HG03442 (cell line): ENCODE results near the gene MPG.

Source experiments
- ATAC-seq: cut with Tn5 transposase; IDR thresholded peaks from one replicate; pipeline ENCODE4 v1.9.1; 2021; ENCODE audit warnings: mild to moderate bottlenecking, moderate library complexity; ENCODE audit not compliant: unreplicated experiment

MPG gene

DNA sequence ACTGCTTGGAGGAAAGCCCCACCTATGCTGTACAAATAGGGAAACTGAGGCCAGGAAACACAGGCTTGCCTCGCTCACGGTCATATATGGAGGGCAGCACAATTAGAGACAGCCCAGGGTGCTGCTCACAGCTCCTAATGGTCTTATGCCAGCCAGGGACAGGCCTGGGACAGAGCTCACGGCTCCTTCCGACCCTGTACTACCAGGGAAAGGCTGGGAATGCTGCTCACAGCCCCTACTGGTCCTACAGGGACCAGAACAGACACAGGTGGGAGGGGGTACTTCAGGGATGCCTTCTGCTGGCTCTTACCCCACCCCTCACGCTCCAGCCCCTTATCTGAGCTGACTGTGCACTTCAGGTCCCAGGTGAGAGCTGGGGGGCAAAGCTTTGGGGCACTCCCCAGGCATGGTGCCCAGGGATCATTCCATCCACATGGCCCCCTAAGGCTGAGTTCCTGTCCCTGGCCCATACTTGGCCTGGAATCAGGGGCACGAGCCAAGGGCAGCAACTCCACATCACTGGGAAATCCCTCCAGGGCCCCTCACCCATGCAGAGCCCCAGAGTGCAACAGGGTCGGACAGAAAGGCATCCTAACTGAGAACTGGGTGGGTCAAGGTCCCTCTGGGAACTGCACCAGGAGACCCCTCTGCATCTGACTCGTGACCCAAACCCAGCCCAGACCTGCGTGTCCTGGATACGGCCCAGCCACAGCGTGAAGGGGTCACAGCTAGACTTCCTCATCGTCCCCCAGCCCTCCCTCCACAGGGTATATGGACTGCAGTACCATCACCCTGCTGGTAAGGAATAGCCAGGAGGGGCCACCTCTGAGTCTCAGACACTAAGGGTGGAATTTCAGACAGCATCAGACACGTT is 11.5 kb upstream of the MPG start:
- ATAC-seq: no peak

GRCh38 chr16:67183-67791 is 10.7 kb upstream of the MPG start:
- ATAC-seq: no peak

GRCh38 chr16:67884-68789 is 9.9 kb upstream of the MPG start:
- no peak for ATAC-seq

DNA sequence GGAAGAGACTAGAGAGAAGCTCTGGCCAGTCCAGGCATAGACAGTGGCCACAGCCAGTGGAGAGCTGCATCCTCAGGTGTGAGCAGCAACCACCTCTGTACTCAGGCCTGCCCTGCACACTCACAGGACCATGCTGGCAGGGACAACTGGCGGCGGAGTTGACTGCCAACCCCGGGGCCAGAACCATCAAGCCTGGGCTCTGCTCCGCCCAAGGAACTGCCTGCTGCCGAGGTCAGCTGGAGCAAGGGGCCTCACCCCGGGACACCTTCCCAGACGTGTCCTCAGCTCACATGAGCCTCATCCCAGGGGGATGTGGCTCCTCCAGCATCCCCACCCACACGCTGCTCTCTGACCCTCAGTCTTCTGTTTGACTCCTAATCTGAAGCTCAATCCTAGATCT is 8.8 kb upstream of the MPG start:
- ATAC-seq: no peak

DNA sequence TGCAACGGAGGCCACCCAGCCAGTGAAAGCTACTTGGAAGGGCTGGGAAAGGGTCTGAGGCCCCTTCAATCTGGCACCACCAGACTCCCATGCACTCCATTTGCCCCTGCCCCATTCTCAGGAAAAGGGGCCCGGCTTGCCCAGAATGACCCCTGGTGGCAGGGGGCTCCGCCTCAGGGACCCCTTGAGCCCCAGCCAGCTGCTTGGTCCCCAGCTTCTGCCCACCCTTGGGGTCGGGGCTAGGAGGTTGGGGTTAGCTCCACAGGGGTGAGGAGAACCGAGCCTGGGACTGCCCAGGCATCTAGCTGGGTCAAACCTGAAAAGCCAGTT is 6.8 kb upstream of the MPG start:
- no peak for ATAC-seq

- ATAC-seq: no peak
Measured at GRCh38 chr16:71540-72401, 6.3 kb upstream of the MPG start.

DNA sequence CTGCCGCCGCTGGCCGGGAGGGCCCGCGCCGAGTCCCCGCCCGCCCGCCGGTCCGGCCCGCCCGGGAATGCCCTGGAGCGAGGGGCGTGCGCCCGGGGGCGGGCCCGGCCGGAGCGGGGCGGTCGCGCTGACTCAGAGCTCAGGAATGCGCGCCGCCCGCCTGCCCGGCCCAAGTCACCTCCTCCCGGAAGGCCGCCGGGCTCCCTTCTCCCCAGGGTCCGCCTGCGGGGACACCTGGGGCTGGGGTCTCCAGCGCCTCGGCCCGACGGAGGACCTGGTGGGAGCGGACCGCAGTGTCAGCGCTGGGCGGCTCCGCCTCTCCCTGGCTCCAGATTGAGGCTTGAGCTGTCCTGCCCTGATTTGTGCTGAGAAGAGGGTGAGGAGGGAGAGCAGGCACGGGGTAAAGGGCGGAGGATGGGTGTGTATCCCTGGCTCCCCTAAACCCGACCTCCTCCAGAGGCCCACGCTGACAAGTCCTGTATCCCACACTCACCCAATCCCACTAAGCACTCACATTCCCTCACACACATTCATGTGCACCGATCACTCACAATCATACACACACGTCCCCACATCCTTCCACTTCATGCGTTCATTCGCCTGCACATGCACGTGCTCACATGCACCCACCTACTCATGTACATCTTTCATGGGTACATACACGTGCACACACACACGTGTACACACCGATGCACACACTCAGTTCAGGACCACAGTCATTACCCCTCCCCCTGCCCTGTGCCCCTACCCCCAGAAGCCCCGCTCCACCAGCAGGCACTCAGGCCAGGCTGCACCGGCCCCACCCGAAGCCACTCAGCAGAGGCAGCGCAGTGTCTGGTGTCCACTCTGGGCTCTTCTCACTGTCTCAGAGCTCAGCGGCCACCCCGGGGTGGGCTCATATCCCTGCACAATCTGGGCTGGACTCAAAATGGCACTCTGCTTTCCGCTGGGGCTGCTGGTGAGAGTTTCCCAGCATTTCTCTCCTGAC is 5.2 kb upstream of the MPG start, which contains the start of gene RHBDF1:
Gene RHBDF1 (minus strand): TSS at position 71 of the 988 bp plus-strand sequence. CDS start 7,616 bp downstream, outside the sequence.
- ATAC-seq: no peak

DNA sequence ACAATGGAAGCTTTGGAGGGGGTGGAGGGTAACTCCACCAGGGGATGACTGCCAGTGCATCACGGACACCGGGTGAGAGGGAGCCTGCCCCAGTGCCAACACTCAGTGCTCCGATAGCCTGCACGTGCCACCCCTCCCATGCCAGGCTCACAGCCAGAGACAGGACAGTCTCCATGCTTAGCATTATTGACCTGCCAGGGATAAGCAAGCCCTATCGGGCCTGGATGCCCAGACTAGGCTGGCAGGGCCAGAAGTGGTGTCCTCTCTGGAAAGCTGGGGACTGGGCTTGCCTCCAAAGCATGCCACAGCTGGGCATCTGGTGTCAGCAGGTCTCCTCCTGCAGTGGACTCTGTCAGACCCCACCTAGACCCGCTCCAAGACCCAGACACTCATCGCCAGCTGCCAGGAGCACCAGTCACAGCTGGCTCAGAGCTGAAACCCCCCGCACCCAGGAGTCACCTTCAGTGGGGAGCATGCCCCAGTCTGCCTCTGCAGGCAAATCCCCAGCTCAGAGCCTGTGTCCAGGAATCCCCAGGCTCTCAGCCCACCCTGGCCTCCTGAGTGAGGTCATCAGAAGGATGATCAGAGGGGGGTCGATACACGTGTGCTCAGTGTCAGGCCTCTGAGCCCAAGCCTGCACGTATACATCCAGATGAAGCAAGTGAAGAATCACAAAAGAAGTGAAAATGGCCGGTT is 3.8 kb upstream of the MPG start:
- no peak for ATAC-seq

DNA sequence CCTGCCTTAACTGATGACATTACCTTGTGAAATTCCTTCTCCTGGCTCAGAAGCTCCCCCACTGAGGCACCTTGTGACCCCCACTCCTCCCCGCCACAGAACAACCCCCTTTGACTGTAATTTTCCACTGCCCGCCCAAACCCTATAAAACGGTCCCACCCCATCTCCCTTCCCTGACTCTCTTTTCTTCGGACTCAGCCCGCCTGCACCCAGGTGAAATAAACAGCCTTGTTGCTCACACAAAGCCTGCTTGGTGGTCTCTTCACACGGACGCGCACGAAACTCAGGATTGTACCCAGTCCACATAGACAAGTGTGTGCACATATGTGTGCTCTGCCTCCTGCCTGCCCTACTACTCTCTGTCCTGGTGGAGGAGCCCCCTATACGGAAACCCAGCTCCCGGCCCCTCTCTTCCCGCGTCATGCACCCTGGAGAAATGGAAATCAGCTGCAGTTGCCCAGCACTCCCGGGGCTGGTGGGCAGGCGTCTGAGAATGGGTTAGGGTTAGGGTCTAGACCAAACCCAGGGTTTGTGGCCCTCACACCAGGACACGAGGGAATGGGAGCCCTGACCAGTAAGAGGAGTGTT is 3.2 kb upstream of the MPG start:
- no peak for ATAC-seq

- ATAC-seq: no peak
Measured at GRCh38 chr16:75580-76501, 2.2 kb upstream of the MPG start.

DNA sequence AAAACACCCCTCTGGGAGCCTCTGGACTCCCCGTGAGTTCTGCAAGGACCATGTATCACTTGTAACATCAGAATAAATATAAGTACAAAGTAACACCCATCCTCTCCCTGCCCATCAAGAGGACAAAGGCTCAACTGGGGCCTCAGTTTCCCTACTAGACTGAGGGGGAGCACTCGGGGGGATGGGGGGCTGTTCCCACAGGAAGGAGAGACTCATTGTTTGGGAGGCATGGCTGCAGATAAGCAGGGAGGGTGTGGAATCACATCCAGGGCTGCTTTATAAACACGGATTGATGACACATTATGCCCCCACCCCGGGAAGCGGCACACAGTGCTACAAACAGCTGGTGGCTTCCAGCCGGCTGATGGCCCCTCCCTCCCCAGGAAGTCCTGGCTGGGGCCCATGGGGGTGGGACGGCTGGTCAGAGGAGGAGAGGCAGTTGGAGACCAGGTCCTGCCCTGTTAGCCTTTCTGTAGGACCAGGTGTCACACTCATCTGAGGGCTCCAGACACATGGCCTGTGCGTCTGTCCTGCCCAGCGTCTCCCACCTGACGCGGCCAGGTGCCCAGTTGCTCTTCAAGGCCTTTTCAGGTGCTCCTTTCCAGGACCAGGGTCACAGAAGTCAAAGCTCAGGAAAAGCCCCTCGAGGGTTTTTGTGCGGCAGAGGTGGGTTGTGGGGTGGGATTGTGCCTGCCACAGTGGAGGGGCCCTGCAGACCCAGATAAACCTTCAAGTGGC is 1.3 kb upstream of the MPG start:
- no peak for ATAC-seq

DNA sequence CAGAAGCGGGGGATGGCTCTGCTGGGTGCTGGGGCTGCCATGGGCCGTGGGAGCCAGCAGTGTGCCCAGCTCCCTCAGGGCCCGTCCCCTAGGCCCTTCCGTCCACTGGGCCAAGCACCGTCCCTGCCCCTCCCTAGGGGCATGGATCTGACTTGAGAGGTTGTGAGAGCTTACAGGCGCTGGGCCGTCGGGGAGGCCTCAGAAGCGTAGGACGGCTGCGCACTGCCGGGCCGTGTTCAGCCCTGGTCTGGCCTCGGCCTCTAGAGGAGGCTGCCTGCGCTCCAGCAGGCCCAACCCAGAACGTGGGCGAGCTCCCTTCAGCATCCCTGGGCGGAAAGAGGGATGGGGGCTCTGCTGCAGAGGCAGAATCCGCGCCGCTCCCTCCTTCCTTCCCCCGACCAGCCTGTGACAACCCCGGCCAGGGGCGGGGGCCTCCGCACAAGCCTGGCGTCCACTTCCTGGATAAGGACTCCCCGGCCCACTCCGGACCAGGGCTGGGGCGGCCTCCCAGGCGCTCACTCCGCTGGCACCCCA is 685 bp upstream of the MPG start:
- peak; percentile 26 for ATAC-seq

DNA sequence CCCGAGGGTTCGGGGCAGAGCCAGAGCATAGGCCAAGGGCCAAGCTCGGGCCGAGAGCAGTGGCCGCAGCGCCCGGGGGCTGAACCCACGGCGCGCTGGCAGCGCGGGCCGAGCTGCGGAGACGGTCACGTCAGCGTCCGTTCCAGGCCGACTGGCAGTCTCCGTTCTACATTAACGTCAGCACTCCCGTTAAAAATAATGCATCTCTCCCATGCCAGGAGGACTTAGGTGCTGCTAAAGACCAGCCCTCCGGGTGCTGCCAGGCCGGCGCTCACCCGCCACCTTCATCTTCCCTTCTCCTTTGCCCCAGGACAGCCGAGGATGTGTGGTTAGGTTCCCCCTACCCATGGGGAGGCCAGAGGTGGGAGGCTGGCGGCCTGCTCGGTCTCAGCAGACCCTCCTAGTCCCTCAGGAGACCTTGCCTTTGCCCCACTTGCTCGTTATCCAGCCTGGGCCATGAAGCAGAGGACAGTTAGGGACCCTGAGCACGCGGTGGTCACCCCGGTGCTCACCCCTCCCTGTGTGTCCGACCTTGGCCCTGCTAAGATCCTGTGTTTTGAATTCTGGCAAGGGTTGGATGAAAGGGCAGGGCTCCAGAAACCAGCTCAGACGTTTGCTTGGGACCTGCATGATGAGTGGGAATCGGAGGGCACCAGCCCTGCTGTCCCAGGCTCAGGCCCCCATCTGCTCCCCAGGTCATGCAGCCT is 572 bp downstream of the MPG start:
- peak; percentile 11 for ATAC-seq

DNA sequence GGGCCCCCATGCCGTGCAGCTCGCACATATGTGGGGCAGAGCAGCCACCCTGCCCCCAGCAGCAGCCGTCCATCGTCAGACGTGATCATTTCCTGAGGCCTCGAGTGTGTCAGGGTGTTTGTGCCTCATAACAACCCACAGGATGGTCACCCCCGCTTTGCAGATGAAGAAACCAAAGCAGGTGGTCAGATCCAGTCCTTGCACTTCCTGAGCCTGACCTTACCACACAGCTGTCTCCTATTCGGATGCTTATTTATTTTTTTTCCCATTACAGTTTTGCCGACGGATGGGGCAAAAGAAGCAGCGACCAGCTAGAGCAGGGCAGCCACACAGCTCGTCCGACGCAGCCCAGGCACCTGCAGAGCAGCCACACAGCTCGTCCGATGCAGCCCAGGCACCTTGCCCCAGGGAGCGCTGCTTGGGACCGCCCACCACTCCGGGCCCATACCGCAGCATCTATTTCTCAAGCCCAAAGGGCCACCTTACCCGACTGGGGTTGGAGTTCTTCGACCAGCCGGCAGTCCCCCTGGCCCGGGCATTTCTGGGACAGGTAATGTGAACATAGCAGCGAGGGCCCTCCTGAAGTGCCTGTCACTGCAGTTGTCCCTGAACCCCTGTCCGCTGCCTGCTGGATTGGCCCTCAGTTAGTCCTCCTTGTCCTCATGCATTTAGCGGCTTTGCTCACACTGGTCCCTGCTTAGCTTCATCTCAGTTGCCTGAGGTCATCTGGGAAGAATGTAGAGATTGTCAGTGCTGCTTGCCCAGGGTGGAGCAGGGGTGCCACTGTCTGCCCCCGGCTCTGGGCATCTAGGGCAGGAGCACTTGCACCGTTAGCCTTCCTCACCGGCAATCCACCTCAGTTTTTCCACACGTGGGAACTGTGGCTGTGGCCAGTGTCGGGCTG is 1.4 kb downstream of the MPG start:
- no peak for ATAC-seq
